K562 (cell line): ENCODE data around the gene ACP5. TPM values are rescaled to one million over a fixed set of nuclear protein-coding genes. Genes with fewer than 3 reads are reported as not detected.

ENCODE experiments used
- BCOR ChIP-seq: fragments of 450-650 bp; IDR thresholded peaks from 2 replicates; pipeline ENCODE4 v1.6.1; 2016
- CREM ChIP-seq: IDR thresholded peaks from 2 replicates; pipeline ENCODE4 v1.6.1; 2014; ENCODE audit warnings: antibody characterized with exemption, low read depth
- GABPB2 ChIP-seq: fragments of 250-450 bp; sonication (Bioruptor Pico); conservative IDR thresholded peaks from 2 replicates; pipeline ENCODE4 v1.5.1; 2021; ENCODE audit warnings: mild to moderate bottlenecking
- L3MBTL2 ChIP-seq: fragments of 450-650 bp; IDR thresholded peaks from 2 replicates; pipeline ENCODE4 v1.6.1; 2016; ENCODE audit warnings: mild to moderate bottlenecking, moderate library complexity
- MCM3 ChIP-seq: fragments of 450-650 bp; IDR thresholded peaks from 2 replicates; pipeline ENCODE4 v1.6.1; 2016
- MTA2 ChIP-seq: fragments of 450-650 bp; IDR thresholded peaks from 2 replicates; pipeline ENCODE4 v1.6.1; 2016; ENCODE audit warnings: low read depth
- MYC ChIP-seq, 2 experiments: fragments of 250-450 bp in 1 of 2; sonication (Bioruptor Pico) in 1 of 2; IDR thresholded peaks; 2 replicates each; pipeline versions ENCODE4 v1.5.1 to v1.6.1; 2012 to 2021; ENCODE audit warnings: low read depth in 2 of 2, borderline replicate concordance in 1 of 2, improper control_type of control experiment in 1 of 2, low read length in 1 of 2, mild to moderate bottlenecking in 1 of 2, moderate library complexity in 1 of 2
- PPARD ChIP-seq: fragments of 250-450 bp; sonication (Bioruptor Pico); IDR thresholded peaks from 2 replicates; pipeline ENCODE4 v1.8.0; 2022; ENCODE audit warnings: inconsistent platforms, mild to moderate bottlenecking, moderate library complexity
- REST ChIP-seq, 2 experiments: fragments of 450-650 bp; formaldehyde crosslinking in 1 of 2; IDR thresholded peaks; 2 replicates each; pipeline versions ENCODE4 v1.4.0 to v1.6.1; 2014 to 2020; ENCODE audit warnings: mild to moderate bottlenecking in 2 of 2, borderline replicate concordance in 1 of 2, low read depth in 1 of 2
- RHOXF2B ChIP-seq: fragments of 250-450 bp; sonication (Bioruptor Pico); conservative IDR thresholded peaks from 2 replicates; pipeline ENCODE4 v1.5.1; 2021
- SIX5 ChIP-seq, 2 experiments: IDR thresholded peaks; 2 replicates each; pipeline ENCODE4 v1.6.1; 2011; ENCODE audit warnings: low read length in 2 of 2, borderline replicate concordance in 1 of 2, low read depth in 1 of 2, mild to moderate bottlenecking in 1 of 2, moderate library complexity in 1 of 2; ENCODE audit not compliant: insufficient read depth in 1 of 2
- ZBTB5 ChIP-seq: fragments of 450-650 bp; IDR thresholded peaks from 2 replicates; pipeline ENCODE4 v1.6.1; 2017; ENCODE audit warnings: antibody characterized with exemption
- ZNF133 ChIP-seq: fragments of 250-450 bp; sonication (Bioruptor Pico); IDR thresholded peaks from 2 replicates; pipeline ENCODE4 v1.4.0; 2020; ENCODE audit warnings: mild to moderate bottlenecking
- ZNF41 ChIP-seq: fragments of 250-450 bp; sonication (Bioruptor Pico); conservative IDR thresholded peaks from 2 replicates; pipeline ENCODE4 v1.4.0; 2020; ENCODE audit warnings: mild to moderate bottlenecking
- polyA plus RNA-seq, 8 experiments: library from polyadenylated mRNA; depleted of rRNA in 4 of 8; stranded (reverse) in 5 of 8; unstranded in 3 of 8; fragments of >200 nt; fragmentation: Nextera tagmentation in 2 of 8; fragmentation: Illumina TruSeq in 1 of 8; extraction: Ambion mirVana in 2 of 8; extraction: Trizol in 1 of 8; gene quantifications; 2 replicates each; pipeline versions ENCODE4 v1.2.1 to v1.2.3, GENCODE V29; 2011 to 2014; ENCODE audit warnings: inconsistent platforms in 1 of 8, missing spikeins in 1 of 8
- total RNA-seq, 7 experiments: library from RNA; depleted of rRNA in 6 of 7; stranded (reverse); fragments of >200 nt in 6 of 7; fragmentation: Illumina TruSeq in 2 of 7; extraction: Trizol in 2 of 7; gene quantifications; 2 replicates each; pipeline versions ENCODE4 v1.2.1 to v1.2.3, GENCODE V29; 2011 to 2021; ENCODE audit warnings: low replicate concordance in 1 of 7
- TF ChIP-seq, protein P1 (sequence below): fragments of 450-650 bp; IDR thresholded peaks from one replicate; pipeline ENCODE4 v1.6.1; 2018; ENCODE audit warnings: mild to moderate bottlenecking, moderate library complexity; ENCODE audit not compliant: partially characterized antibody

The ACP5 gene
- total and polyA plus RNA-seq, 9 of the 15 experiments (the other 6 are each of a cell fraction or from before 2014, with no cell fraction given) = 0.06 to 1.1 (median 0.31) TPM; not detected in 1

DNA sequence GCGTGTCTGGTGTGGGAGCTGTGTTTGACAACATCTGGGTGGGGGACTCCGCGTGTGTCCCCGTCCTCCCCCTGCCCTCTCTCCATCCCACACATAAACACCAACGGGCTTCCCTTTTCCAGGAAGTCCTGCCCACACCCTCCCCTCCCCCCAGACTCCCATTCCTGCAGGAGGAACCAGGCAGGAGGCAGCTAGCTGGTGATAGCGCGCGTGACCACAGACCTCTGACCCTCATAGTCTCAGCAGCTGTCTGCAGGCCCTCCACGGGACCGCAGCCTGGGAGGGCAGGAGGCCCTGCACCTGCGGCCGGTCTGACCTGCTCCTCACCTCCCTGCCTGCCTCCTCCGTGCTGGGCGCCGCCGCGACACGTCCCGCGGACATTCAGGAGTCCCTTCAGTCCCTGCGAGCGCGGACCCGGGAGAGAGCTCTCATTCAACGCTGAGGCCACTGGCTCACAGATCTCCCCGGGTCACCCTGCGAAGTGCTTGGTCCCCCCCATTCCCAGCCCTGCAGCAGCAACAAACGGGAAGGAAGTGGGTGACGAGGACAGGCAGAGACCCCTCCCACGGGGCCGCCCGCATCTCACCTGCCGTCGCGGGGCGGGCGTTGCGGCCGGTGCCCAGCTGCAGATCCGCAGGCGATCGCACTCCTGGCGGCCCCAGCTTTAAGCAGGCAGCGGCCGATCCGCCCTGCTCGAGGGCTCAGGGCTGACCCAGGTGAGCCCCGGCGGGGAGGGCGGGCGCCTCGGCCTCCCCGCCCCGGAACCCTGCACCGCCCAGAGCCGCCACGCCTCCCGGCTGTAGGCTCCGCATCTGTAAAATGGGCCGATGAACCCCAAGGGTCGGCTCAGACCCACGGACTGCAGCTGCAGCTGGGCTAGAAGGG lies 1.1 kb upstream of the ACP5 start (continued):
- TF ChIP-seq, protein P1, sequence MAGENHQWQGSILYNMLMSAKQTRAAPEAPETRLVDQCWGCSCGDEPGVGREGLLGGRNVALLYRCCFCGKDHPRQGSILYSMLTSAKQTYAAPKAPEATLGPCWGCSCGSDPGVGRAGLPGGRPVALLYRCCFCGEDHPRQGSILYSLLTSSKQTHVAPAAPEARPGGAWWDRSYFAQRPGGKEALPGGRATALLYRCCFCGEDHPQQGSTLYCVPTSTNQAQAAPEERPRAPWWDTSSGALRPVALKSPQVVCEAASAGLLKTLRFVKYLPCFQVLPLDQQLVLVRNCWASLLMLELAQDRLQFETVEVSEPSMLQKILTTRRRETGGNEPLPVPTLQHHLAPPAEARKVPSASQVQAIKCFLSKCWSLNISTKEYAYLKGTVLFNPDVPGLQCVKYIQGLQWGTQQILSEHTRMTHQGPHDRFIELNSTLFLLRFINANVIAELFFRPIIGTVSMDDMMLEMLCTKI = no peak
- TF ChIP-seq REST (IDR thresholded peaks at IDR 0.05; ENCODE audit: borderline replicate concordance) (0 out of 2 replicates have a peak, but pooled peaks have one; percentile 6), REST (CRISPR knock-in tag; IDR thresholded peaks at IDR 0.05; ENCODE audit: low read depth) (no peak), GABPB2 (CRISPR knock-in tag) (no peak), BCOR (peak; percentile 42; the same call in 1 of the 2 replicates), MCM3 (no peak), L3MBTL2 (peak; percentile 64), ZNF41 (CRISPR knock-in tag) (no peak), CREM (peak; percentile 57; the same call in 1 of the 2 replicates), PPARD (CRISPR knock-in tag) (no peak), ZNF133 (CRISPR knock-in tag) (no peak), MTA2 (peak; percentile 47; the same call in 1 of the 2 replicates), RHOXF2B (CRISPR knock-in tag) (no peak), MYC (IDR thresholded peaks at IDR 0.05; ENCODE audit: low read depth, low read length) (peak; percentile 65; the same call in 1 of the 2 replicates), MYC (CRISPR knock-in tag; IDR thresholded peaks at IDR 0.05; ENCODE audit: borderline replicate concordance, low read depth) (peak; percentile 59; the same call in 1 of the 2 replicates), ZBTB5 (peak; percentile 89), SIX5 (IDR thresholded peaks at IDR 0.05; ENCODE audit: borderline replicate concordance in 1 of 2, insufficient read depth in 1 of 2, low read depth in 1 of 2, low read length in 2 of 2) (no peak)
